GM12872 (cell line): ENCODE data around the gene ZNF213.

ENCODE experiments used
- TF ChIP-seq, protein P1 (sequence below): IDR thresholded peaks from 3 replicates; pipeline ENCODE4 v1.5.1; 2011; ENCODE audit warnings: low read depth, mild to moderate bottlenecking, low read length, moderate library complexity; ENCODE audit not compliant: insufficient read depth

ZNF213 gene

DNA sequence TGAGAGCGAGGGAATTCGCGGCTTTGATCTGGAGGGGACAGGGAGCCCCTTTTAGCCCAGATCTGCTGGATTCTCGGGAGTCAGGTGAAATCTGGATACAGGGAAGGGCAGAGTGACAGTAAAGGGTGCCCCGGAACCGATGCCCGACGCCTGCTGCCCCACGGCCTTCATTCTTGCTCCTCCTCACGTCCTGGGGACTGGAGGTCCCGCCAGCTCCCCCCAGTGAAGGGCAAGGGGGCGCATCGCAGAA, 53.8 kb downstream of the ZNF213 start:
- TF ChIP-seq, protein P1, sequence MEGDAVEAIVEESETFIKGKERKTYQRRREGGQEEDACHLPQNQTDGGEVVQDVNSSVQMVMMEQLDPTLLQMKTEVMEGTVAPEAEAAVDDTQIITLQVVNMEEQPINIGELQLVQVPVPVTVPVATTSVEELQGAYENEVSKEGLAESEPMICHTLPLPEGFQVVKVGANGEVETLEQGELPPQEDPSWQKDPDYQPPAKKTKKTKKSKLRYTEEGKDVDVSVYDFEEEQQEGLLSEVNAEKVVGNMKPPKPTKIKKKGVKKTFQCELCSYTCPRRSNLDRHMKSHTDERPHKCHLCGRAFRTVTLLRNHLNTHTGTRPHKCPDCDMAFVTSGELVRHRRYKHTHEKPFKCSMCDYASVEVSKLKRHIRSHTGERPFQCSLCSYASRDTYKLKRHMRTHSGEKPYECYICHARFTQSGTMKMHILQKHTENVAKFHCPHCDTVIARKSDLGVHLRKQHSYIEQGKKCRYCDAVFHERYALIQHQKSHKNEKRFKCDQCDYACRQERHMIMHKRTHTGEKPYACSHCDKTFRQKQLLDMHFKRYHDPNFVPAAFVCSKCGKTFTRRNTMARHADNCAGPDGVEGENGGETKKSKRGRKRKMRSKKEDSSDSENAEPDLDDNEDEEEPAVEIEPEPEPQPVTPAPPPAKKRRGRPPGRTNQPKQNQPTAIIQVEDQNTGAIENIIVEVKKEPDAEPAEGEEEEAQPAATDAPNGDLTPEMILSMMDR, result no peak

DNA sequence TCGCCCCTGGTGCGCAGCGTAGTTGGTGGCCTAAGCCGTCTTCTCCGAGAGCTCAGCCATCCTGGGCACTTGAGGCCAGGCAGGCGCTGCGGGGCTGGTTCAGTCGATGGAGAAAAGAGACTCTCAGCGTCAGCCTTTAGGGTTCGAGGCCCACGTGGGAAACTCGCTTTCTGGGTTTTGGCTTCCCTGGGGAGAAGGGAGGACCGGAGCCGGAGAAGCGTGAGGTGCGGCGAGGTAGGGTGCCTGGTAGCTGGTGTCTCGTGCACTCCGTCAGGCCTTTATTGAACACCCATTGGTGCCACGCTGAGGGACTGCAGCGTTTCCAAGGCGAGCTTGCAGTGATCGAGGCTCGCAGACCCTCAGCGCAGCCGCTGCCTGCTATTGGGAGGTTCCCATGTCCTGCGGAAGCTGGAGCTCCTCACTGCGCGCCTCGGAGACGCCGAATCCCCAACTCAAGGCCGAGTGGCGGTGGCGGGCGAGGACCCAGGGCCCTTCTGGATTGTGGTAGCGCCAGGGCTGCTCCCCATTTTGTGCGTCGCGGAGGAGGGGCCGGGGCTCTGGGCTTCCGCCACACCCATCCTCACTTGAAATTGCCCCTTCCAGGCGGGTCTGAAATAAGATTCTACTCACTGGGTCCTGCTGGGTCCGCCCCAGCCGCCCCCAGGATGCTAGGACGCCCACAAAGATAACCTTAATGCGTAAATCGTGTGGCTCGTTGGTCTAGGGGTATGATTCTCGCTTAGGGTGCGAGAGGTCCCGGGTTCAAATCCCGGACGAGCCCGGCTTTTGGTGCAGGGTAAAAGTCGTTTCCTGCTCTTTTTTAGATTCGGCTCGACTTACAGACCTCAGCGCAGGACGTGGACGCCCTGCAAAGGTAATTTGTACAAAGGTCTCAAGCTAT, 54.3 kb downstream of the ZNF213 start:
- TF ChIP-seq, protein P1, result no peak

- TF ChIP-seq, protein P1, result no peak
Measured at GRCh38 chr16:3189869-3190268, 55.0 kb downstream of the ZNF213 start.

- TF ChIP-seq, protein P1, result no peak
Measured at GRCh38 chr16:3190949-3191353, 56.1 kb downstream of the ZNF213 start.
